MCF 10A (cell line): ENCODE data around the gene ANO1. TPM values are rescaled to one million over a fixed set of nuclear protein-coding genes. Genes with fewer than 3 reads are reported as not detected.

Source experiments
- BruUV-seq: library from RNA; stranded (reverse); fragments of 400-500 nt; replicated peaks from 2 replicates; lab custom pipeline; 2021; lab: Mats Ljungman, UMichigan
- CTCF ChIA-PET: fragments of 300-600 bp; sonication (Branson Sonifier 250); formaldehyde crosslinking; extraction: SDS; loops from one replicate; lab custom pipeline; 2021; ENCODE audit warnings: antibody characterized with exemption, inconsistent platforms; lab: Yijun Ruan, JAX
- POLR2A ChIA-PET: fragments of 300-600, 350-650 bp; sonication (Branson Sonifier 250); formaldehyde crosslinking; extraction: SDS; loops from one replicate; lab custom pipeline; 2020; ENCODE audit warnings: antibody characterized with exemption, inconsistent platforms; lab: Yijun Ruan, JAX
- DNase-seq: peaks from one replicate; pipeline ENCODE4 v3.0.0-alpha.2; 2018; ENCODE audit not compliant: unreplicated experiment
- H3K27ac Mint-ChIP-seq: one replicate; pipeline ENCODE4 v1.8.0; 2022; ENCODE audit warnings: mild to moderate bottlenecking, low read depth, mixed read lengths; ENCODE audit not compliant: unreplicated experiment
- H3K27me3 Mint-ChIP-seq: one replicate; pipeline ENCODE4 v1.8.0; 2022; ENCODE audit warnings: mixed read lengths; ENCODE audit not compliant: insufficient read depth, unreplicated experiment
- H3K36me3 Mint-ChIP-seq: one replicate; pipeline ENCODE4 v1.8.0; 2022; ENCODE audit warnings: mild to moderate bottlenecking, moderate library complexity, mixed read lengths; ENCODE audit not compliant: insufficient read depth, unreplicated experiment
- H3K4me1 Mint-ChIP-seq: one replicate; pipeline ENCODE4 v1.8.0; 2022; ENCODE audit warnings: mixed read lengths; ENCODE audit not compliant: insufficient read depth, unreplicated experiment
- H3K4me3 Mint-ChIP-seq: one replicate; pipeline ENCODE4 v1.8.0; 2022; ENCODE audit warnings: mild to moderate bottlenecking, moderate library complexity, mixed read lengths; ENCODE audit not compliant: unreplicated experiment
- H3K9me3 Mint-ChIP-seq: one replicate; pipeline ENCODE4 v1.8.0; 2022; ENCODE audit warnings: mixed read lengths; ENCODE audit not compliant: unreplicated experiment
- intact Hi-C: fragments of 100-400 bp; cut with micrococcal nuclease; formaldehyde crosslinking; loops from 2 replicates; pipeline ENCODE4 v1.14.1; 2022
- total RNA-seq: library from RNA; stranded (reverse); gene quantifications from 2 replicates; pipeline ENCODE4 v1.2.3, GENCODE V29; 2022
- TF ChIP-seq, protein P1 (sequence below): fragments of 200-600 bp; IDR thresholded peaks from one replicate; pipeline ENCODE4 v1.8.0; 2022; ENCODE audit warnings: antibody characterized with exemption, mild to moderate bottlenecking; ENCODE audit not compliant: unreplicated experiment

ANO1 gene
- total RNA-seq, 1 experiment from 2014 or later = not detected

DNA sequence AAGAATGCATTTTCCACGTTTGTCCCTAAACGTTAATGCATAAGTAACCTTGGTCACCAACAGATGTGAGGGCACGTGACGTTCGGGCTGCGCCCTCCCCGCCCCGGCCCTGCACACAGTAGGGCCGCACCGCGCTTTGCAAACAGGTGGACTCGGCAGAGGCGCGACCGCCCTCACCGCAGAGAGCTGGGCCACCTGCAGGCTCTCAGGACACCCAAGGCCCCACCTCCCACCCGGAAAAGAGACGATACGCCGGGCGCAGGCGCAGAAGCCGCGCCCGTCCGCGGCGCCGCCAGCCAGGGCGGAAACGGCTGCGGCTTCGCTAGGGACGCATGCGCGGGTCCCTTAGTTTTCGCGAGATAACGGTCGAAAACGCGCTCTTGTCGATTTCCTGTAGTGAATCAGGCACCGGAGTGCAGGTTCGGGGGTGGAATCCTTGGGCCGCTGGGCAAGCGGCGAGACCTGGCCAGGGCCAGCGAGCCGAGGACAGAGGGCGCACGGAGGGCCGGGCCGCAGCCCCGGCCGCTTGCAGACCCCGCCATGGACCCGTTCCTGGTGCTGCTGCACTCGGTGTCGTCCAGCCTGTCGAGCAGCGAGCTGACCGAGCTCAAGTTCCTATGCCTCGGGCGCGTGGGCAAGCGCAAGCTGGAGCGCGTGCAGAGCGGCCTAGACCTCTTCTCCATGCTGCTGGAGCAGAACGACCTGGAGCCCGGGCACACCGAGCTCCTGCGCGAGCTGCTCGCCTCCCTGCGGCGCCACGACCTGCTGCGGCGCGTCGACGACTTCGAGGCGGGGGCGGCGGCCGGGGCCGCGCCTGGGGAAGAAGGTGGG is 125.0 kb downstream of the ANO1 start, which contains the start of gene FADD:
Gene FADD (plus strand): TSS at position 377 of the 831 bp plus-strand sequence. CDS start 164 bp downstream, at position 541.
- H3K4me3 Mint-ChIP-seq = peak within 1 kb of the TSS; percentile 83
- CTCF ChIA-PET = interaction anchor here (0.5 to 0.9 kb wide), 3 partner anchors 25 to 284 kb away, joined by 3 read pairs; no protein-coding TSS in a partner anchor
- BruUV-seq = TSS peak; percentile 69
- no peaks in the 10 kb centered on the region for H3K9me3 Mint-ChIP-seq
- intact Hi-C loops = loop anchor here (1.0 kb wide), 1 partner anchor 67 kb away; the partner anchor contains the start of gene PPFIA1
- H3K27ac Mint-ChIP-seq = peak within 1 kb of the TSS; percentile 83
- H3K27me3 Mint-ChIP-seq = no peaks in the 10 kb centered on the region
- POLR2A ChIA-PET = interaction anchor here (0.7 to 5.0 kb wide), 6 partner anchors 17 to 73 kb away, joined by 3 to 34 read pairs (median 4); partner anchors contain the start of gene PPFIA1
- H3K36me3 Mint-ChIP-seq = peaks cover 37% of the 10 kb centered on the region
- H3K4me1 Mint-ChIP-seq = peaks cover 26% of the 10 kb centered on the region
- TF ChIP-seq, protein P1, sequence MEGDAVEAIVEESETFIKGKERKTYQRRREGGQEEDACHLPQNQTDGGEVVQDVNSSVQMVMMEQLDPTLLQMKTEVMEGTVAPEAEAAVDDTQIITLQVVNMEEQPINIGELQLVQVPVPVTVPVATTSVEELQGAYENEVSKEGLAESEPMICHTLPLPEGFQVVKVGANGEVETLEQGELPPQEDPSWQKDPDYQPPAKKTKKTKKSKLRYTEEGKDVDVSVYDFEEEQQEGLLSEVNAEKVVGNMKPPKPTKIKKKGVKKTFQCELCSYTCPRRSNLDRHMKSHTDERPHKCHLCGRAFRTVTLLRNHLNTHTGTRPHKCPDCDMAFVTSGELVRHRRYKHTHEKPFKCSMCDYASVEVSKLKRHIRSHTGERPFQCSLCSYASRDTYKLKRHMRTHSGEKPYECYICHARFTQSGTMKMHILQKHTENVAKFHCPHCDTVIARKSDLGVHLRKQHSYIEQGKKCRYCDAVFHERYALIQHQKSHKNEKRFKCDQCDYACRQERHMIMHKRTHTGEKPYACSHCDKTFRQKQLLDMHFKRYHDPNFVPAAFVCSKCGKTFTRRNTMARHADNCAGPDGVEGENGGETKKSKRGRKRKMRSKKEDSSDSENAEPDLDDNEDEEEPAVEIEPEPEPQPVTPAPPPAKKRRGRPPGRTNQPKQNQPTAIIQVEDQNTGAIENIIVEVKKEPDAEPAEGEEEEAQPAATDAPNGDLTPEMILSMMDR = no peak
- peak; percentile 95 for DNase-seq

DNA sequence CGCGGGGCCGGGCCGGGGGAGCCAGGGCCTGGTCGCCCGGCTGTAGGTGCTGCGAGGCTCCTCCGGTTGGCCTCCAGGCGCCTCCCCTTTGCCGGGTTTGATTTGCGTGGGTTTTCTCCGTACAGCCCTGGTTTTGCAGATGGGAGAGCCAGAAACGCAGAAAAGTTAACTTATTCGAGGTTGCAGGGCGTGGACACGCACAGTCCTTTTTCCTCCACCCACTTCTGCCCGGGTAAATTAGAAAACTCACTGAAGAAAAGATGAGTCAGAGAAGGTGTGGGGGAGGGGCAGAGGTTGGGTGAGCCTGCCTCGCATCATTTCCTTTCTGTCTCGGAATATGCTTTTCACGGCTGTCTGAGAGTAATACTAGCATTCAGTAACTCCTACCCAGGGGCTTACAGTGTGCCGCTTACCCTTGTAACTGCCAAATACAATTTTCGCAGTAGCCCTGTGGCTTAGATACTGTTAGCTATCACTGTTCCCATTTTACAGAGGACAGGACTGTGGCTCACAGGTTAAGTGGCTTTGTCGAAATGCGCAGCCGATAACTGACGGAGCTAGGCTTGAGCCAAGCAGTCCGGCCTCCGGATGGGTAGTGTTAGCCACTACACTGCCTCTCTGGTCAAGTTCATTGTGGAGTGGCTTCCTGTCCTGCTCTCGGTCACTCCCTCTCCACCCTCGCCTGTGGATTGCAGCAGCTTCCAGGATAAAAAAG is 125.8 kb downstream of the ANO1 start:
- Mint-ChIP-seq H3K27me3 (no peaks in the 10 kb centered on the region), H3K9me3 (no peaks in the 10 kb centered on the region), H3K27ac (peak overlapping the region; percentile 83), H3K4me3 (peak overlapping the region; percentile 83), H3K4me1 (peaks cover 31% of the 10 kb centered on the region), H3K36me3 (peaks cover 44% of the 10 kb centered on the region)
- intact Hi-C loops = loop anchor here (1.0 kb wide), 1 partner anchor 66 kb away; the partner anchor contains the start of gene PPFIA1
- peak; percentile 94 for DNase-seq
- TF ChIP-seq, protein P1 = no peak
- ChIA-PET POLR2A (interaction anchor here (1.1 to 5.0 kb wide), 9 partner anchors 16 to 529 kb away, joined by 3 to 34 read pairs (median 5); partner anchors contain the start of genes LTO1 and PPFIA1), CTCF (interaction anchor here (0.5 to 1.3 kb wide), 7 partner anchors 7 to 285 kb away, joined by 3 to 4 read pairs (median 3); no protein-coding TSS in a partner anchor)
- TSS peak; percentile 69 for BruUV-seq

DNA sequence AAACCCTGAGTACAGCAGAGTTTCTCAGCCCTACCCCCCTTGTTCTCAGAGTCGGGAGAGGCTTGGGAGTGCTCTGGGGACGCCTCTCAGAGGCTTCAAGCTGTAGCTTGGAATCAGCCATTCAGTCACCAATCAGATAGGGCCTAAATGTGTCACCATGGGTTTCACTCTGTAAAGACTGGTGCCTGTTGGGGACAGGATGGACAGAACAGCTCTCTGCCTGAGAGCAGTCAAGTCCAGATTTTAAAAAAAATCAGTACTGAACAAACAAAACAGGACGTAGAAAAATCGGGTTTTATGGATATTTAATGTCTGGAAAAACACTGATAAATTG is 126.3 kb downstream of the ANO1 start:
- Mint-ChIP-seq H3K27me3 (no peaks in the 10 kb centered on the region), H3K4me1 (peaks cover 36% of the 10 kb centered on the region), H3K4me3 (peak overlapping the region; percentile 83), H3K9me3 (no peaks in the 10 kb centered on the region), H3K36me3 (peaks cover 50% of the 10 kb centered on the region), H3K27ac (peak overlapping the region; percentile 83)
- DNase-seq = no peak
- POLR2A ChIA-PET = interaction anchor here (1.1 to 5.0 kb wide), 8 partner anchors 16 to 530 kb away, joined by 3 to 34 read pairs (median 5); partner anchors contain the start of genes LTO1 and PPFIA1
- TF ChIP-seq, protein P1 = no peak
- BruUV-seq = no TSS peak
- CTCF ChIA-PET = interaction anchor here (0.8 to 1.3 kb wide), 5 partner anchors 8 to 286 kb away, joined by 3 to 4 read pairs (median 3); partner anchors contain the start of gene PPFIA1
- intact Hi-C loops = no loop called here
